ENCODE data around the gene COMT. TPM values are rescaled to one million over a fixed set of nuclear protein-coding genes. Genes with fewer than 3 reads are reported as not detected.

COMT gene
- total RNA-seq, 1 experiment from 2014 or later = 108 TPM

GRCh38 chr22:19898831-19899567 is 42.6 kb upstream of the COMT start:
- Histone ChIP-seq H3K9me3 (ENCODE audit: control insufficient read depth, insufficient read depth, low read depth, low read length) (no peaks in the 10 kb centered on the region), H3K4me1 (ENCODE audit: control insufficient read depth, insufficient read depth, low read length) (peaks cover 14% of the 10 kb centered on the region), H3K36me3 (ENCODE audit: control insufficient read depth, insufficient read depth, low read length) (no peaks in the 10 kb centered on the region), H3K27me3 (ENCODE audit: control insufficient read depth, insufficient read depth, low read length) (no peaks in the 10 kb centered on the region), H3K27ac (ENCODE audit: low read length) (no peak overlapping the region), H3K4me3 (ENCODE audit: low read depth in 2 of 2, low read length in 2 of 2) (no peak overlapping the region)
- intact Hi-C loops (cut with micrococcal nuclease; ENCODE audit: unreplicated experiment) (no loop called here), in situ Hi-C loops (cut with HindIII; ENCODE audit: low pct_unique_long_range_greater_than_20kb, low sequenced_read_pairs) (no loop called here)
- DNase-seq (ENCODE audit: low read depth, low spot score) = no peak
- no TSS peak for BruUV-seq (replicated peaks)
- TF ChIP-seq REST (IDR thresholded peaks at IDR 0.05; ENCODE audit: insufficient read depth in 1 of 2, low read depth in 2 of 2, low read length in 1 of 2) (no peak), POLR2AphosphoS5 (IDR thresholded peaks at IDR 0.05; ENCODE audit: low read depth, low read length) (no peak), TCF7L2 (IDR thresholded peaks at IDR 0.05; ENCODE audit: low read depth, low read length) (no peak), CTCF (IDR thresholded peaks at IDR 0.05) (no peak), SIN3A (IDR thresholded peaks at IDR 0.05; ENCODE audit: borderline replicate concordance, insufficient read depth, low read depth, low read length) (no peak)
- no peak for ATAC-seq
- CTCF ChIA-PET = no interaction called here
- POLR2A ChIA-PET = no interaction called here

- Histone ChIP-seq H3K36me3 (ENCODE audit: control insufficient read depth, insufficient read depth, low read length) (no peaks in the 10 kb centered on the region), H3K9me3 (ENCODE audit: control insufficient read depth, insufficient read depth, low read depth, low read length) (no peaks in the 10 kb centered on the region), H3K27ac (ENCODE audit: low read length) (no peak overlapping the region), H3K27me3 (ENCODE audit: control insufficient read depth, insufficient read depth, low read length) (no peaks in the 10 kb centered on the region), H3K4me3 (ENCODE audit: low read depth in 2 of 2, low read length in 2 of 2) (no peak overlapping the region), H3K4me1 (ENCODE audit: control insufficient read depth, insufficient read depth, low read length) (peaks cover 18% of the 10 kb centered on the region)
- in situ Hi-C loops (cut with HindIII; ENCODE audit: low pct_unique_long_range_greater_than_20kb, low sequenced_read_pairs) = no loop called here
- CTCF ChIA-PET = interaction anchor here (1.1 kb wide), 1 partner anchor 9 kb away, joined by 7 read pairs; no protein-coding TSS in a partner anchor
- no peak for DNase-seq (ENCODE audit: low read depth, low spot score)
- POLR2A ChIA-PET = no interaction called here
- ATAC-seq = no peak
- intact Hi-C loops (cut with micrococcal nuclease; ENCODE audit: unreplicated experiment) = no loop called here
- TF ChIP-seq REST (IDR thresholded peaks at IDR 0.05; ENCODE audit: insufficient read depth in 1 of 2, low read depth in 2 of 2, low read length in 1 of 2) (no peak), TCF7L2 (IDR thresholded peaks at IDR 0.05; ENCODE audit: low read depth, low read length) (no peak), CTCF (IDR thresholded peaks at IDR 0.05) (no peak), SIN3A (IDR thresholded peaks at IDR 0.05; ENCODE audit: borderline replicate concordance, insufficient read depth, low read depth, low read length) (no peak), POLR2AphosphoS5 (IDR thresholded peaks at IDR 0.05; ENCODE audit: low read depth, low read length) (no peak)
- no TSS peak for BruUV-seq (replicated peaks)
These were observed 40.7 kb upstream of the COMT start for GRCh38 chr22:19900707-19901436.

Data from Panc1 (cell line).